ENCODE results near the gene RIN2.

RIN2 gene

GRCh38 chr20:19758133-19758500 is at the start of gene RIN2:
Gene RIN2 (plus strand): TSS chr20:19758258. CDS start chr20:19889602, 131,344 bp downstream.
- no peak for DNase-seq (ENCODE audit: low read depth)

GRCh38 chr20:19709635-19710335 is 48.3 kb upstream of the RIN2 start:
- no peak for DNase-seq (ENCODE audit: low read depth)

GRCh38 chr20:19710336-19711120 is 47.5 kb upstream of the RIN2 start:
- no peak for DNase-seq (ENCODE audit: low read depth)

GRCh38 chr20:19711126-19711525 is 46.9 kb upstream of the RIN2 start:
- no peak for DNase-seq (ENCODE audit: low read depth)

GRCh38 chr20:19712721-19713260 is 45.3 kb upstream of the RIN2 start:
- DNase-seq (ENCODE audit: low read depth): no peak

- no peak for DNase-seq (ENCODE audit: low read depth)
Observed at GRCh38 chr20:19713822-19714578, 44.1 kb upstream of the RIN2 start.

GRCh38 chr20:19714579-19714840 is 43.5 kb upstream of the RIN2 start:
- DNase-seq (ENCODE audit: low read depth): no peak

- no peak for DNase-seq (ENCODE audit: low read depth)
Observed at GRCh38 chr20:19715986-19716385, 42.1 kb upstream of the RIN2 start.

GRCh38 chr20:19718880-19719279 is 39.2 kb upstream of the RIN2 start:
- DNase-seq (ENCODE audit: low read depth): no peak

- no peak for DNase-seq (ENCODE audit: low read depth)
Observed at GRCh38 chr20:19720991-19721390, 37.1 kb upstream of the RIN2 start.

GRCh38 chr20:19723051-19723450 is 35.0 kb upstream of the RIN2 start:
- DNase-seq (ENCODE audit: low read depth): no peak

- no peak for DNase-seq (ENCODE audit: low read depth)
Observed at GRCh38 chr20:19723813-19724430, 34.1 kb upstream of the RIN2 start.

GRCh38 chr20:19725373-19725772 is 32.7 kb upstream of the RIN2 start:
- no peak for DNase-seq (ENCODE audit: low read depth)

- no peak for DNase-seq (ENCODE audit: low read depth)
Observed at GRCh38 chr20:19725814-19726525, 32.1 kb upstream of the RIN2 start.

GRCh38 chr20:19727251-19727847 is 30.7 kb upstream of the RIN2 start:
- DNase-seq (ENCODE audit: low read depth): no peak

GRCh38 chr20:19729672-19730071 is 28.4 kb upstream of the RIN2 start:
- no peak for DNase-seq (ENCODE audit: low read depth)

- DNase-seq (ENCODE audit: low read depth): no peak
Observed at GRCh38 chr20:19730706-19731105, 27.4 kb upstream of the RIN2 start.

- DNase-seq (ENCODE audit: low read depth): no peak
Observed at GRCh38 chr20:19734811-19735210, 23.2 kb upstream of the RIN2 start.

GRCh38 chr20:19735446-19735845 is 22.6 kb upstream of the RIN2 start:
- DNase-seq (ENCODE audit: low read depth): peak; percentile 37

GRCh38 chr20:19737025-19737424 is 21.0 kb upstream of the RIN2 start:
- DNase-seq (ENCODE audit: low read depth): no peak

- no peak for DNase-seq (ENCODE audit: low read depth)
Observed at GRCh38 chr20:19738951-19739350, 19.1 kb upstream of the RIN2 start.

Measured in non-pigmented ciliary epithelial cell (primary cell).